Measurements from ENCODE around the gene TNFRSF13B.

DNA sequence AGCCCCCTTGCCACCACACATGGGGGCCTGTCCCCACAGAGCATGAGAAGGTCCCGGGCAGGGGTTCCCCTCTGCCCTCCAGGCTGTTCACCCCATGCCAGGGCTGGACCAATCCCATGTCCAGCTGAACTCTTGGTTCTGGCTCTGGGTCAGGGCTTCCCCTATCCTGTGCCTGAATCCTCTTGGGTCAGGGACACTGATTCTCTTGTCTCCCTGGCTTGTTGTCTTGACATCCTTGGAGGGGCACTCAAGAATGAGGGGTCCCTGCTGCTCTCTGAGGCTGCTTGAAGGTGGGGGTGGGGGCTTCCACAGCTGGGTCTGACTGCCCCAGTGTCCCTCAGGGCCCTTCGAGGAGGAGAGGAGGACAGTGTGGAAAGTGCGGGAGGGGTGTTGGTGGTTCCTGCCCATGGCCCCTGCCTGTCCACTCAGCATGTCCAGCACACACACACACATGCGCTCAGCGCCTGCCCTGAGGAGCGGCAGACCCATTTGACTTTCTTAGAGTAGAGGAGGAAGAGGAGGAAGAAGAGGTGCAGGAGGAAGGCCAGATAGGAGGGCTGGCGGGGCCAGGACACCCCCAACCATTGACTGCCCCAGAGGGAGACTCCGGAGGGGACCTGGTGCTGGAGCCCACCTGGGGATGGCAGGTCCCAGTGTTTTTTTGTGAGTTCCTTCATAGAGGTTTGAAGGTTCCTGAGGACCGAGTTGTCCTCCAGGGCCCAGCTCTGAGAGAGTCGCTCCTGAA is 47.0 kb downstream of the TNFRSF13B start:
- TF ChIP-seq, protein P1, sequence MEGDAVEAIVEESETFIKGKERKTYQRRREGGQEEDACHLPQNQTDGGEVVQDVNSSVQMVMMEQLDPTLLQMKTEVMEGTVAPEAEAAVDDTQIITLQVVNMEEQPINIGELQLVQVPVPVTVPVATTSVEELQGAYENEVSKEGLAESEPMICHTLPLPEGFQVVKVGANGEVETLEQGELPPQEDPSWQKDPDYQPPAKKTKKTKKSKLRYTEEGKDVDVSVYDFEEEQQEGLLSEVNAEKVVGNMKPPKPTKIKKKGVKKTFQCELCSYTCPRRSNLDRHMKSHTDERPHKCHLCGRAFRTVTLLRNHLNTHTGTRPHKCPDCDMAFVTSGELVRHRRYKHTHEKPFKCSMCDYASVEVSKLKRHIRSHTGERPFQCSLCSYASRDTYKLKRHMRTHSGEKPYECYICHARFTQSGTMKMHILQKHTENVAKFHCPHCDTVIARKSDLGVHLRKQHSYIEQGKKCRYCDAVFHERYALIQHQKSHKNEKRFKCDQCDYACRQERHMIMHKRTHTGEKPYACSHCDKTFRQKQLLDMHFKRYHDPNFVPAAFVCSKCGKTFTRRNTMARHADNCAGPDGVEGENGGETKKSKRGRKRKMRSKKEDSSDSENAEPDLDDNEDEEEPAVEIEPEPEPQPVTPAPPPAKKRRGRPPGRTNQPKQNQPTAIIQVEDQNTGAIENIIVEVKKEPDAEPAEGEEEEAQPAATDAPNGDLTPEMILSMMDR (IDR thresholded peaks at IDR 0.05): no peak
- no peak for TF ChIP-seq POLR2A (IDR thresholded peaks at IDR 0.05; ENCODE audit: low read depth)
- no peak for TF ChIP-seq POLR2AphosphoS5 (IDR thresholded peaks at IDR 0.05)

Measured in esophagus muscularis mucosa (tissue), 3 donors.